Activated T-helper 2 cell treated with anti-CD3 and anti-CD28 coated beads, Interferon-gamma antibody, Interleukin-2, Interleukin-4, amounts not matched to agents 10 μg/mL and 5 μg/mL and 100 μg/mL, durations not matched to agents 14 hours and 24 hours and 36 hours (primary cell): ENCODE data around the gene PPP4C. TPM values are rescaled to one million over a fixed set of nuclear protein-coding genes. Genes with fewer than 3 reads are reported as not detected.

Experiments used
- DNase-seq: peaks from one replicate; pipeline ENCODE4 v3.0.0; 2021; ENCODE audit warnings: low spot score
- H3K27ac Mint-ChIP-seq: one replicate; pipeline ENCODE4 v1.8.0; 2021; ENCODE audit warnings: mixed read lengths
- H3K27me3 Mint-ChIP-seq: one replicate; pipeline ENCODE4 v1.8.0; 2021; ENCODE audit warnings: low read depth, mixed read lengths
- H3K36me3 Mint-ChIP-seq: one replicate; pipeline ENCODE4 v1.8.0; 2021; ENCODE audit warnings: low read depth, mixed read lengths
- H3K4me1 Mint-ChIP-seq: one replicate; pipeline ENCODE4 v1.8.0; 2021; ENCODE audit warnings: low read depth, mixed read lengths
- H3K4me3 Mint-ChIP-seq: one replicate; pipeline ENCODE4 v1.8.0; 2021; ENCODE audit warnings: low read depth, mild to moderate bottlenecking, moderate library complexity, mixed read lengths
- H3K9me3 Mint-ChIP-seq: one replicate; pipeline ENCODE4 v1.8.0; 2021; ENCODE audit warnings: mixed read lengths
- intact Hi-C: fragments of 100-400 bp; cut with micrococcal nuclease; formaldehyde crosslinking; loops from one replicate; pipeline ENCODE4 v1.15.1; 2023
- total RNA-seq: library from RNA; stranded (reverse); gene quantifications from 2 replicates; pipeline ENCODE4 v1.2.3, GENCODE V29; 2022

PPP4C gene
- total RNA-seq, 1 donor from 2014 or later, result 143 TPM

GRCh38 chr16:30041841-30042240 is 34.0 kb upstream of the PPP4C start:
- Mint-ChIP-seq H3K4me1 (peaks cover 3% of the 10 kb centered on the region), H3K36me3 (no peaks in the 10 kb centered on the region), H3K4me3 (no peak overlapping the region), H3K27ac (no peak overlapping the region), H3K9me3 (no peaks in the 10 kb centered on the region), H3K27me3 (peaks cover 8% of the 10 kb centered on the region)
- no peak for DNase-seq
- intact Hi-C loops, result no loop called here

- Mint-ChIP-seq H3K36me3 (no peaks in the 10 kb centered on the region), H3K9me3 (no peaks in the 10 kb centered on the region), H3K4me1 (peaks cover 7% of the 10 kb centered on the region), H3K27me3 (no peaks in the 10 kb centered on the region), H3K27ac (no peak overlapping the region), H3K4me3 (no peak overlapping the region)
- DNase-seq, result no peak
- intact Hi-C loops, result no loop called here
Measured at GRCh38 chr16:30046178-30046577, 29.6 kb upstream of the PPP4C start.

GRCh38 chr16:30046588-30046987 is 29.2 kb upstream of the PPP4C start:
- no peak overlapping the region for H3K4me3 Mint-ChIP-seq
- DNase-seq, result no peak
- H3K27me3 Mint-ChIP-seq, result no peaks in the 10 kb centered on the region
- no peak overlapping the region for H3K27ac Mint-ChIP-seq
- H3K4me1 Mint-ChIP-seq, result peaks cover 9% of the 10 kb centered on the region
- H3K36me3 Mint-ChIP-seq, result no peaks in the 10 kb centered on the region
- intact Hi-C loops, result no loop called here
- no peaks in the 10 kb centered on the region for H3K9me3 Mint-ChIP-seq

- Mint-ChIP-seq H3K27me3 (no peaks in the 10 kb centered on the region), H3K4me3 (no peak overlapping the region), H3K4me1 (peaks cover 21% of the 10 kb centered on the region), H3K27ac (no peak overlapping the region), H3K9me3 (no peaks in the 10 kb centered on the region), H3K36me3 (no peaks in the 10 kb centered on the region)
- intact Hi-C loops, result no loop called here
- no peak for DNase-seq
Measured at GRCh38 chr16:30049871-30050270, 25.9 kb upstream of the PPP4C start.

GRCh38 chr16:30051518-30051917 is 24.3 kb upstream of the PPP4C start:
- no peak for DNase-seq
- Mint-ChIP-seq H3K4me1 (peaks cover 25% of the 10 kb centered on the region), H3K27me3 (no peaks in the 10 kb centered on the region), H3K36me3 (no peaks in the 10 kb centered on the region), H3K27ac (peak overlapping the region; percentile 82), H3K9me3 (no peaks in the 10 kb centered on the region), H3K4me3 (peak overlapping the region; percentile 85)
- intact Hi-C loops, result no loop called here

GRCh38 chr16:30052671-30053372 is 23.0 kb upstream of the PPP4C start:
- H3K9me3 Mint-ChIP-seq, result no peaks in the 10 kb centered on the region
- H3K36me3 Mint-ChIP-seq, result no peaks in the 10 kb centered on the region
- peak overlapping the region; percentile 76 for H3K27ac Mint-ChIP-seq
- H3K4me3 Mint-ChIP-seq, result peak overlapping the region; percentile 84
- H3K27me3 Mint-ChIP-seq, result no peaks in the 10 kb centered on the region
- intact Hi-C loops, result loop anchor here (1.0 kb wide), 1 partner anchor 12 kb away; the partner anchor contains the start of gene ALDOA
- peak; percentile 91 for DNase-seq
- peaks cover 25% of the 10 kb centered on the region for H3K4me1 Mint-ChIP-seq

- H3K27me3 Mint-ChIP-seq, result no peaks in the 10 kb centered on the region
- intact Hi-C loops, result loop anchor here (1.0 kb wide), 1 partner anchor 12 kb away; the partner anchor contains the start of gene ALDOA
- DNase-seq, result no peak
- no peaks in the 10 kb centered on the region for H3K9me3 Mint-ChIP-seq
- no peaks in the 10 kb centered on the region for H3K36me3 Mint-ChIP-seq
- peak overlapping the region; percentile 75 for H3K4me3 Mint-ChIP-seq
- no peak overlapping the region for H3K27ac Mint-ChIP-seq
- peaks cover 25% of the 10 kb centered on the region for H3K4me1 Mint-ChIP-seq
Measured at GRCh38 chr16:30053376-30054015, 22.3 kb upstream of the PPP4C start.

- no peaks in the 10 kb centered on the region for H3K9me3 Mint-ChIP-seq
- no peaks in the 10 kb centered on the region for H3K27me3 Mint-ChIP-seq
- H3K36me3 Mint-ChIP-seq, result no peaks in the 10 kb centered on the region
- DNase-seq, result no peak
- intact Hi-C loops, result no loop called here
- peak overlapping the region; percentile 64 for H3K4me3 Mint-ChIP-seq
- H3K27ac Mint-ChIP-seq, result no peak overlapping the region
- H3K4me1 Mint-ChIP-seq, result peaks cover 25% of the 10 kb centered on the region
Measured at GRCh38 chr16:30054451-30054850, 21.3 kb upstream of the PPP4C start.

- no peaks in the 10 kb centered on the region for H3K36me3 Mint-ChIP-seq
- intact Hi-C loops, result no loop called here
- H3K27me3 Mint-ChIP-seq, result no peaks in the 10 kb centered on the region
- no peaks in the 10 kb centered on the region for H3K9me3 Mint-ChIP-seq
- H3K4me1 Mint-ChIP-seq, result peaks cover 25% of the 10 kb centered on the region
- H3K27ac Mint-ChIP-seq, result no peak overlapping the region
- H3K4me3 Mint-ChIP-seq, result peak overlapping the region; percentile 64
- DNase-seq, result peak; percentile 45
Measured at GRCh38 chr16:30054959-30055553, 20.7 kb upstream of the PPP4C start.

GRCh38 chr16:30060346-30060745 is 15.4 kb upstream of the PPP4C start:
- no peaks in the 10 kb centered on the region for H3K9me3 Mint-ChIP-seq
- intact Hi-C loops, result loop anchor here (10.0 kb wide), 1 partner anchor 294 kb away; the partner anchor contains the start of gene CD2BP2
- peaks cover 12% of the 10 kb centered on the region for H3K36me3 Mint-ChIP-seq
- no peak for DNase-seq
- H3K27ac Mint-ChIP-seq, result no peak overlapping the region
- peaks cover 7% of the 10 kb centered on the region for H3K4me1 Mint-ChIP-seq
- no peaks in the 10 kb centered on the region for H3K27me3 Mint-ChIP-seq
- no peak overlapping the region for H3K4me3 Mint-ChIP-seq

GRCh38 chr16:30060836-30061554 is 14.8 kb upstream of the PPP4C start:
- Mint-ChIP-seq H3K9me3 (no peaks in the 10 kb centered on the region), H3K27me3 (no peaks in the 10 kb centered on the region), H3K4me1 (peaks cover 5% of the 10 kb centered on the region), H3K27ac (no peak overlapping the region), H3K4me3 (no peak overlapping the region), H3K36me3 (peaks cover 19% of the 10 kb centered on the region)
- no peak for DNase-seq
- intact Hi-C loops, result loop anchor here (10.0 kb wide), 1 partner anchor 294 kb away; the partner anchor contains the start of gene CD2BP2

- Mint-ChIP-seq H3K4me3 (peak overlapping the region; percentile 100), H3K36me3 (peaks cover 40% of the 10 kb centered on the region), H3K27ac (peak overlapping the region; percentile 99), H3K9me3 (no peaks in the 10 kb centered on the region), H3K27me3 (no peaks in the 10 kb centered on the region), H3K4me1 (peaks cover 19% of the 10 kb centered on the region)
- intact Hi-C loops, result loop anchor here (10.0 kb wide), 1 partner anchor 291 kb away; the partner anchor contains the start of gene CD2BP2
- no peak for DNase-seq
Measured at GRCh38 chr16:30063278-30063892, 12.4 kb upstream of the PPP4C start.
